CD8-positive, alpha-beta memory T cell (primary cell): ENCODE results near the gene ATP6V1G1. TPM values are rescaled to one million over a fixed set of nuclear protein-coding genes. Genes with fewer than 3 reads are reported as not detected.

Experiments
- CTCF ChIA-PET: fragments of 350-600 bp; sonication (Branson Sonifier 250); formaldehyde crosslinking; loops from one replicate; lab custom pipeline; 2021; ENCODE audit warnings: antibody characterized with exemption; lab: Charles Lee
- POLR2A ChIA-PET: fragments of 350-600 bp; sonication (Branson Sonifier 250); formaldehyde crosslinking; loops from one replicate; lab custom pipeline; 2021; ENCODE audit warnings: antibody characterized with exemption; lab: Charles Lee
- DNase-seq, 5 donors: peaks; one replicate each; pipeline versions ENCODE4 v3.0.0 to v3.0.0-alpha.2; 2020 to 2022; ENCODE audit warnings: mixed read lengths in 1 of 5
- H3K27ac ChIP-seq: one replicate; pipeline ENCODE4 v1.7.0; 2013; ENCODE audit warnings: low read depth, mild to moderate bottlenecking, low read length, moderate library complexity
- H3K27me3 ChIP-seq: 2 replicates; pipeline ENCODE4 v1.7.0; 2013; ENCODE audit warnings: low read length, mild to moderate bottlenecking; ENCODE audit not compliant: insufficient read depth, poor library complexity, severe bottlenecking
- H3K36me3 ChIP-seq: 2 replicates; pipeline ENCODE4 v1.7.0; 2013; ENCODE audit warnings: mild to moderate bottlenecking, low read length, moderate library complexity; ENCODE audit not compliant: insufficient read depth
- H3K4me1 ChIP-seq: 2 replicates; pipeline ENCODE4 v1.7.0; 2013; ENCODE audit warnings: mild to moderate bottlenecking, low read length, moderate library complexity; ENCODE audit not compliant: insufficient read depth
- H3K4me3 ChIP-seq: 2 replicates; pipeline ENCODE4 v1.7.0; 2013; ENCODE audit warnings: mild to moderate bottlenecking, low read length
- H3K9me3 ChIP-seq: 2 replicates; pipeline ENCODE4 v1.7.0; 2013; ENCODE audit warnings: mild to moderate bottlenecking, low read length
- H3K27ac Mint-ChIP-seq, 8 donors: one replicate each; pipeline ENCODE4 v1.8.0; 2020 to 2021; ENCODE audit warnings: mixed read lengths in 8 of 8, mild to moderate bottlenecking in 6 of 8, inconsistent platforms in 3 of 8, moderate library complexity in 3 of 8
- H3K27me3 Mint-ChIP-seq, 2 donors: one replicate each; pipeline ENCODE4 v1.8.0; 2020 to 2021; ENCODE audit warnings: mixed read lengths in 2 of 2, mild to moderate bottlenecking in 1 of 2, moderate library complexity in 1 of 2
- H3K36me3 Mint-ChIP-seq, 3 donors: one replicate each; pipeline ENCODE4 v1.8.0; 2020 to 2021; ENCODE audit warnings: mixed read lengths in 3 of 3, inconsistent platforms in 1 of 3, mild to moderate bottlenecking in 1 of 3
- H3K4me1 Mint-ChIP-seq, 3 donors: one replicate each; pipeline ENCODE4 v1.8.0; 2020 to 2021; ENCODE audit warnings: mixed read lengths in 3 of 3, inconsistent platforms in 1 of 3, mild to moderate bottlenecking in 1 of 3
- H3K4me3 Mint-ChIP-seq, 7 donors: one replicate each; pipeline ENCODE4 v1.8.0; 2020 to 2021; ENCODE audit warnings: mixed read lengths in 7 of 7, mild to moderate bottlenecking in 6 of 7, moderate library complexity in 4 of 7, inconsistent platforms in 2 of 7
- H3K9me3 Mint-ChIP-seq, 5 donors: one replicate each; pipeline ENCODE4 v1.8.0; 2020 to 2022; ENCODE audit warnings: mixed read lengths in 5 of 5, mild to moderate bottlenecking in 3 of 5, moderate library complexity in 2 of 5, inconsistent platforms in 1 of 5
- polyA plus RNA-seq: library from polyadenylated mRNA; unstranded; fragments of 300-500 nt; fragmentation: Illumina TruSeq; gene quantifications from one replicate; pipeline ENCODE4 v1.2.3, GENCODE V29; 2021
- total RNA-seq, 2 experiments: library from RNA; stranded (reverse); gene quantifications; one replicate each; pipeline ENCODE4 v1.2.3, GENCODE V29; 2021

The ATP6V1G1 gene
- total and polyA plus RNA-seq, 3 experiments from 2014 or later, result 48.2 to 278 (median 49.0) TPM

DNA sequence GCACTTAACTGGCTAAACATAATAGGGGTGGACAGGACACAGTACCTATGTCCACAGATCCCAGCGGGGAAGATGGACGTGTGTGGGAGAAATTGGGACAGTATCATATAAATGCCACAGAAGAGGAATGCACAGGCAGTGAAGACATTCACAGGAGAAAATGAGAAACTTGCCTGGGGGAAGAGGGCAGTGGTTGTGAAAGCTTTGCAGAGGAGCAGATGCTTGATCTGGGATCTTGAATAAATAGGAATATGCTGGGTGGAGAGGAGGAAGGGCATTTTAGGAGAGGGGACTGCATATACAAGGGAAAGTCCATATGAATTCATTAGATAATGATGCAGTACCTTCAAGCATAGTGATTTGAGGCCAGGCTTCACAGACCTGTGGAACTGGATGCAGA, 37.1 kb downstream of the ATP6V1G1 start:
- CTCF ChIA-PET, result interaction anchor here (0.9 to 1.5 kb wide), 3 partner anchors 11 to 28 kb away, joined by 3 to 4 read pairs (median 3); no protein-coding TSS in a partner anchor
- Mint-ChIP-seq H3K27ac (peak overlapping the region in 2 of 8 donors; percentile 31 to 40), H3K4me3 (no peak overlapping the region), H3K9me3 (no peaks in the 10 kb centered on the region), H3K4me1 (no peaks in the 10 kb centered on the region), H3K36me3 (peaks cover 9 to 70% (median 29%) of the 10 kb centered on the region in 3 donors), H3K27me3 (no peaks in the 10 kb centered on the region)
- POLR2A ChIA-PET, result no interaction called here
- Histone ChIP-seq H3K4me1 (no peaks in the 10 kb centered on the region), H3K36me3 (peaks cover 28% of the 10 kb centered on the region), H3K9me3 (no peaks in the 10 kb centered on the region), H3K27me3 (no peaks in the 10 kb centered on the region), H3K4me3 (no peak overlapping the region), H3K27ac (no peak overlapping the region)
- no peak for DNase-seq

- peaks cover 33% of the 10 kb centered on the region for H3K36me3 ChIP-seq
- no peaks in the 10 kb centered on the region for H3K9me3 ChIP-seq
- CTCF ChIA-PET, result interaction anchor here (1.6 kb wide), 1 partner anchor 34 kb away, joined by 4 read pairs; no protein-coding TSS in a partner anchor
Observed at GRCh38 chr9:114626415-114627020, 38.9 kb downstream of the ATP6V1G1 start.

DNA sequence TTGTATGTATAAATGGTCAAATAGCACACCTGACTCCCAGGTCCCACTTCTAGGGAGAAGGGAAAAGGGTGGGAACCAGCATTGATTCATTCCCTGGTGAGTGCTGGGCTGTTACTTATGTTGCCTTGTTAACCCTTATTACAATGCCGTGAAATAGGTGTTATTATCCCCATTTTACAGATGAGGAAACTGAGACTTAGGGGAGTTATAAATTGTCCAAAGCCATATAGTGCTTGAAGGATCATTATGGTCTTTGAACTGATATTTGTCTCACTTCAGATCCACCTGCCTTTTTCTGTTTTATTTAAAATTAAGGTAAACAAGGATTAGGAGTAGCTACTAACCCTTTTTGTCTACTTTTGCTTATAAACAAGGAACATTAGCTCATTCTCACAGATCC, 40.0 kb downstream of the ATP6V1G1 start:
- Histone ChIP-seq H3K27me3 (no peaks in the 10 kb centered on the region), H3K9me3 (no peaks in the 10 kb centered on the region), H3K36me3 (peaks cover 33% of the 10 kb centered on the region), H3K4me1 (no peaks in the 10 kb centered on the region), H3K27ac (no peak overlapping the region), H3K4me3 (no peak overlapping the region)
- no peak for DNase-seq
- peaks cover 0 to 81% (median 36%) of the 10 kb centered on the region in 3 donors for H3K36me3 Mint-ChIP-seq
- peak overlapping the region in 1 of 8 donors; percentile 47 for H3K27ac Mint-ChIP-seq
- H3K9me3 Mint-ChIP-seq, result no peaks in the 10 kb centered on the region
- H3K27me3 Mint-ChIP-seq, result no peaks in the 10 kb centered on the region
- CTCF ChIA-PET, result interaction anchor here (1.6 kb wide), 1 partner anchor 35 kb away, joined by 4 read pairs; no protein-coding TSS in a partner anchor
- no peak overlapping the region for H3K4me3 Mint-ChIP-seq
- no peaks in the 10 kb centered on the region for H3K4me1 Mint-ChIP-seq
- POLR2A ChIA-PET, result no interaction called here

More at GRCh38 chr9:114626415-114627020, 38.9 kb downstream of the ATP6V1G1 start:
- Mint-ChIP-seq H3K4me3 (no peak overlapping the region), H3K27ac (no peak overlapping the region), H3K36me3 (peaks cover 5 to 81% (median 36%) of the 10 kb centered on the region in 3 donors), H3K4me1 (no peaks in the 10 kb centered on the region), H3K9me3 (no peaks in the 10 kb centered on the region), H3K27me3 (no peaks in the 10 kb centered on the region)
- Histone ChIP-seq H3K27ac (no peak overlapping the region), H3K27me3 (no peaks in the 10 kb centered on the region), H3K4me1 (no peaks in the 10 kb centered on the region), H3K4me3 (no peak overlapping the region)
- POLR2A ChIA-PET, result no interaction called here
- no peak for DNase-seq

DNA sequence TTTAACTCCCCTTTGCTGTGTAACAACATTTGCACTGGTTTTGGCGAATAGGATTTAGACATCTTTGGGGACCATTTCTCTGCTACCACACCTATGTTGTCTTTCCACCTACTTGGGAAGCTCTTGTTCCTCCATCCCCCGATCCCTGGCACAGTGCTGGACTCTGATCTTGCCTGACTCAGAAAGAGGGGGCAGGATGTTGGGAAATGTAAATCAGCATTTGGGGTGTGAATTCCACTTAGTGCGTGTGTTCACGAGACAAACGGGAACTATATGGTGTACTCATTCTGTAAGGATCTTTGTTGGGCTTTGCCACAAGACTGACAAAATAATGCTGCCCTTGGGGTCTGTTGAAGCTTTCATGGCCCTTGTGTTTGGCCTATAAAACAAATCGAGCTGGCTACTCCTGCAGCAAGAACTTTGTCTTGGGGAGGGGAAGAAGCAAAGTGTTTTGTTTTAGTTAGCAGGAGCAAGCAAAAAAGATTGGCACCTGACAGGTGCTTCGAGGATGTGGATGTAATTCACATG, 42.1 kb downstream of the ATP6V1G1 start:
- no peaks in the 10 kb centered on the region for H3K9me3 Mint-ChIP-seq
- Histone ChIP-seq H3K27me3 (no peaks in the 10 kb centered on the region), H3K36me3 (peaks cover 39% of the 10 kb centered on the region), H3K27ac (no peak overlapping the region), H3K4me3 (no peak overlapping the region), H3K4me1 (no peaks in the 10 kb centered on the region), H3K9me3 (no peaks in the 10 kb centered on the region)
- no peak for DNase-seq
- H3K27ac Mint-ChIP-seq, result peak overlapping the region in 1 of 8 donors; percentile 1
- CTCF ChIA-PET, result no interaction called here
- no peaks in the 10 kb centered on the region for H3K4me1 Mint-ChIP-seq
- POLR2A ChIA-PET, result no interaction called here
- peaks cover 0 to 84% (median 36%) of the 10 kb centered on the region in 3 donors for H3K36me3 Mint-ChIP-seq
- no peak overlapping the region for H3K4me3 Mint-ChIP-seq
- no peaks in the 10 kb centered on the region for H3K27me3 Mint-ChIP-seq

- peak overlapping the region in 2 of 8 donors; percentile 48 to 52 for H3K27ac Mint-ChIP-seq
- ChIA-PET POLR2A (no interaction called here), CTCF (interaction anchor here (2.6 kb wide), 1 partner anchor 22 kb away, joined by 8 read pairs; no protein-coding TSS in a partner anchor)
- H3K27me3 Mint-ChIP-seq, result no peaks in the 10 kb centered on the region
- no peaks in the 10 kb centered on the region for H3K4me1 Mint-ChIP-seq
- H3K27ac ChIP-seq, result no peak overlapping the region
- no peaks in the 10 kb centered on the region for H3K27me3 ChIP-seq
- peaks cover 39% of the 10 kb centered on the region for H3K36me3 ChIP-seq
- DNase-seq, result no peak
- H3K36me3 Mint-ChIP-seq, result peaks cover 0 to 89% (median 32%) of the 10 kb centered on the region in 3 donors
- H3K4me3 ChIP-seq, result no peak overlapping the region
- H3K9me3 ChIP-seq, result no peaks in the 10 kb centered on the region
- no peaks in the 10 kb centered on the region for H3K4me1 ChIP-seq
- no peak overlapping the region for H3K4me3 Mint-ChIP-seq
- H3K9me3 Mint-ChIP-seq, result no peaks in the 10 kb centered on the region
Observed at GRCh38 chr9:114631166-114631565, 43.6 kb downstream of the ATP6V1G1 start.

DNA sequence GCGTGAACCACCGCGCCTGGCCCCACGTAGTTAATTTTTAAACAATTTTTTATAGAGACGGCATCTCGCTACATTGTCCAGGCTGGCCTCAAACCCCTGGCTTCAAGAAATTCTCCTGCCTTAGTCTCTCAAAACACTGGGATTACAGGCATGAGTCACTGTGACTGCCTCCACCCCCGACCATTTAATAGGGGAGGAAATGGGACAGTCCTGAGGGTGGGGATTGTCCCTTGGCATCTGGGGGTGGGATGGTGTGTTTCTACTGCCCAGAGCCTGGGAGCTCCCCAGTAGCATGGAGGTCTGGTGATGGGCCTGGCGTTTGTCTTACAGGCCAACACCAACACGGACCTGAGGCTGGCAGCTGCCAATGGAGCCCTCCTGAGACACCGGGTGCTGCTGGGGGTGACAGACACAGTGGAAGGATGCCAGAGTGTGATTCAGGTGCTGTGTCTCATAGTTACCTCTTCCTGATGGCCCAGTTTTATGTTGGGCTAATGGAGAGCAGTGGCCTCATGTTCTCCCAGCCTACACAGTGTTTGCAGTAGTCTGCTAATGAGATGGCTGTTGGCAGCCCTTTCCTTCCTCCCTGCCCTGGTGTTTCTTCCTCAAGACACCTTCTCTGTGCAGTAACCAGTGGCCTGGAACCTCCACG, 46.0 kb downstream of the ATP6V1G1 start:
- Histone ChIP-seq H3K4me1 (no peaks in the 10 kb centered on the region), H3K27me3 (no peaks in the 10 kb centered on the region), H3K4me3 (no peak overlapping the region), H3K27ac (no peak overlapping the region), H3K36me3 (peaks cover 24% of the 10 kb centered on the region), H3K9me3 (no peaks in the 10 kb centered on the region)
- ChIA-PET POLR2A (no interaction called here), CTCF (interaction anchor here (2.6 kb wide), 1 partner anchor 19 kb away, joined by 8 read pairs; no protein-coding TSS in a partner anchor)
- Mint-ChIP-seq H3K27me3 (no peaks in the 10 kb centered on the region), H3K27ac (peak overlapping the region in 2 of 8 donors; percentile 14 to 63), H3K4me1 (no peaks in the 10 kb centered on the region), H3K9me3 (no peaks in the 10 kb centered on the region), H3K36me3 (peaks cover 0 to 88% (median 29%) of the 10 kb centered on the region in 3 donors), H3K4me3 (no peak overlapping the region)
- DNase-seq, result no peak

DNA sequence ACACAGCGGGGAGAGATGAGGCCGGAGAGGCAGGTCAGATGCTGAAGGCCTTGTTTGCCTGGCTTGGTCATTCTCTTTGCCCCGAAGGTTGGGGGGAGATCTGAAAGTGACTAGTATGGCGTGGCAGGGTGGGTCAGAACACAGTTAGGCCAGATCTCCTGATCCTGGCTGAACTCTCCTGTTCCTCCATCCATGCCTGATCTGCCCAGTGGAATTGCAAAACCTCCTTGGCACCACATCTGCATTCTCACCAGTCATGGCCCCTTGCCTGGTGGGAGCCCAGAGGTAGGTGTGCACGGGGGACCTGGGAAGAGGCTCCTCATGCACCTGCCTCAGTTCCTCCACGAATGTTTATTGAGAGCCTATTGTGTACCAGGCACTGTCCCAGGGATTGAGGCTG, 46.8 kb downstream of the ATP6V1G1 start:
- Mint-ChIP-seq H3K36me3 (peaks cover 0 to 88% (median 27%) of the 10 kb centered on the region in 3 donors), H3K27ac (peak overlapping the region in 1 of 8 donors; percentile 63), H3K27me3 (no peaks in the 10 kb centered on the region), H3K4me1 (no peaks in the 10 kb centered on the region), H3K9me3 (no peaks in the 10 kb centered on the region), H3K4me3 (no peak overlapping the region)
- H3K36me3 ChIP-seq, result peaks cover 19% of the 10 kb centered on the region
- H3K4me1 ChIP-seq, result no peaks in the 10 kb centered on the region
- DNase-seq, result no peak
- POLR2A ChIA-PET, result no interaction called here
- no peaks in the 10 kb centered on the region for H3K27me3 ChIP-seq
- CTCF ChIA-PET, result no interaction called here
- no peaks in the 10 kb centered on the region for H3K9me3 ChIP-seq
- no peak overlapping the region for H3K27ac ChIP-seq
- no peak overlapping the region for H3K4me3 ChIP-seq

DNA sequence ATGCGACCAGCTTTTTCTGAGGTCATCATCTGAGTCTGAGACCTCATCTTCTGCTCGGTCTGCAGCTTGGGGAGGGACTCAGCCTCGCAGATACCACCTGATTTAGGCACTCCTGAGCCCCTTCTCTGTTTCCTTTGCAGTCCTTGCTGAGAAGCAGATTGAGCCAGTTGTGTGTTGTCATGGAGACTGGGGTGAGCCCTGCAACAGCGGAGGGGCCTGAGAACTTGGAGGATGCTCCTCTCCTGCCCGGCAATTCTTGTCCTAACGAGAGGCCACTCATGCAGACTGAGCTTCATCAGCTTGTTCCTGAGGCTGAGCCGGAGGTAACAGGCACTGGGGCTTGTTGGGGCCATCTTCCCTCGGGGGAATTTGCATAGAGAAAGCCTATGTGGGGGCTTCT, 50.8 kb downstream of the ATP6V1G1 start:
- H3K4me1 Mint-ChIP-seq, result no peaks in the 10 kb centered on the region
- ChIA-PET POLR2A (no interaction called here), CTCF (interaction anchor here (0.8 to 1.2 kb wide), 2 partner anchors 13 to 14 kb away, joined by 4 to 5 read pairs; no protein-coding TSS in a partner anchor)
- H3K36me3 Mint-ChIP-seq, result peaks cover 0 to 76% (median 16%) of the 10 kb centered on the region in 3 donors
- H3K4me1 ChIP-seq, result no peaks in the 10 kb centered on the region
- no peak overlapping the region for H3K4me3 ChIP-seq
- no peaks in the 10 kb centered on the region for H3K27me3 Mint-ChIP-seq
- DNase-seq, result no peak
- H3K4me3 Mint-ChIP-seq, result no peak overlapping the region
- H3K27ac Mint-ChIP-seq, result no peak overlapping the region
- peaks cover 10% of the 10 kb centered on the region for H3K36me3 ChIP-seq
- no peaks in the 10 kb centered on the region for H3K9me3 Mint-ChIP-seq
- no peaks in the 10 kb centered on the region for H3K9me3 ChIP-seq
- H3K27me3 ChIP-seq, result no peaks in the 10 kb centered on the region
- no peak overlapping the region for H3K27ac ChIP-seq
